Measurements from ENCODE around the gene WWP2.
"Not testable (repeated sequence)": the region's sequence is repeated elsewhere in the genome, so short reads cannot be mapped to it uniquely, and the experiment has no call there.

Gene WWP2

DNA sequence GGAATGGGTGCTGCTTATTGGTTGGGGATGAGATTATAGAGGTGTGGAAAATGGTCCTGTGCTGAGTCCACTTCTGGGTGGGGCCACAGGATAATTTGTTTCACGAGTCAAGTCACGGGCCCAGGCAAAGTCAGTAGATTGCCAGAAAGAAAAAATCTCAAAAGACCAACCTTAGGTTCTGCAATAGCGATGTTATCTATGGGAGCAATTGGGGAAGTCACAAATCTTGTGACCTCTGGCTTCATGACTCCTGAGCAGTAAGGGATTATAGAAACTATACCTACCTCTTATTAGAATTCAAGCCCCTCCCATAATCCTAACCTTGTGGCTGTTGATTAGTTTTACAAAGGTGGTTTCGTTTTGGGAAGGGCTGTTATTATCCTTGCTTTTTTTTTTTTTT lies 31.4 kb downstream of the WWP2 start:
- DNase-seq = no peak

DNA sequence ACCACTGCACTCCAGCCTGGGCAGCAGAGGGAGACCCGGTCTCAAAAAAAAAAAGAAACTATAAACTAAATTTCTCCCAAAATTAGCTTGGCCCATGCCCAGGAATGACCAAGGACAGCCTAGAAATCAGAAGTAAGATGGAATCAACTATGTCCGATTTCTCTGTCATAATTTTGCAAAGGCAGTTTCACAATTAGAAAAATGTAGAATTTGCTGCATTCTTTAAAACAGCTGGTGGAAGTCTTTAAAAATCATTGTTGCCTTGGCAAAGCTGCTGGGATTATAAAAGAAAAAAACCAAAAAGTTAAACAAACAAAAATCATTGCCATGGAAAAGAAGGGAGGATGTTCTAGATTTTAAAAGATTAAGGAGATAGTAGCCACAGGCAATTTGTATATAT lies 32.4 kb downstream of the WWP2 start:
- no peak for DNase-seq

- peak in 28 of 58 donors; percentile 6 to 76 (median 29) for DNase-seq
These were observed 34.4 kb downstream of the WWP2 start for GRCh38 chr16:69796285-69797118.

DNA sequence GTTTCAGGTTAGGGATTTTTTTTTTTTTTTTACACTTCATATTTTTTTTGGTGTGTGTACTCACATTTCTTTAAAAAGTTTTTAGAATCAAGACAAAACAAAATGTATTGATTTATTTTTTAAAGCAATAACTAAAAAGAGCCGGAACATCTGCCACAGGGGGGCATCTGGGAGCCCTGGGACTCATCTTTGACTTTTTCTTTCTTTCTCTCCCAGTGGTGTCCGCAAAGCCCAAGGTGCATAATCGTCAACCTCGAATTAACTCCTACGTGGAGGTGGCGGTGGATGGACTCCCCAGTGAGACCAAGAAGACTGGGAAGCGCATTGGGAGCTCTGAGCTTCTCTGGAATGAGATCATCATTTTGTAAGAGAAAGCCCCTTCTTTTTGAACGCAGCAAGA lies 36.3 kb downstream of the WWP2 start:
- peak in 22 of 58 donors; percentile 3 to 63 (median 18) for DNase-seq

GRCh38 chr16:69799611-69800031 lies 37.5 kb downstream of the WWP2 start:
- DNase-seq = peak in 5 of 58 donors; percentile 12 to 36 (median 16)

- no peak for DNase-seq
These were observed 42.2 kb downstream of the WWP2 start for GRCh38 chr16:69804297-69804696.

GRCh38 chr16:69806776-69807175 lies 44.6 kb downstream of the WWP2 start:
- not testable (repeated sequence) for DNase-seq

DNA sequence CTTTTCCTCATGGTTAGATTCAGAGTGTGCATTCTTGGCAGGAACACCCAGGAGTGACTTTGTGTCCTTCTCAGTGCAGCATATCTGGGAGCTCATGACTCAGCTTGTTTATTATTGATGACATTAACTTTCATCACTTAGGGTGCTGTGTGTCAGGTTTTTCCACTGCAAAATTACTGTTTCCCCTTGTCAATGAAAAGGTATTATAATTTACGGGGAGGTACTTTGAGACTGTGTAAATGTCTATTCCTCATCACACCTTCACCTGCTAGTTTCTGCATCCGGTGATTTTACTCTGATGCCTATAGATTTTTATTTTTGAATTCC lies 50.5 kb downstream of the WWP2 start:
- DNase-seq = no peak

DNA sequence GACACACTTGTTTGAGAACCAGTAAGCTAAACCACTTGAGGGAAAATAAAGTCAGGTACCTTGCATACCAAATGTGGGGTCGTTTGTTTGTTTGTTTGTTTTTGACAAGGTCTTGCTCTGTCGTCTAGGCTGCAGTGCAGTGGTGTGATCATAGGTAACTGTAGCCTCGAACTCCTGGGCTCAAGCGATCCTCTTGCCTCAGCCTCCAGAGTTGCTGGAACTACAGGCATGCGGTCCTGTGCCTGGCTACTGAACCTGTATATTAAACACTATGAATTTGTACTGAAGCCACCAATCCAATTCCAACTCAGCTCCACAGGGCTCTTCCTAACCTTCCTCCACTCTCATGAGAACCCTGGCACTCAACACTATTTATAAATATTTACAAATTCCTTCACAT lies 51.9 kb downstream of the WWP2 start:
- no peak for DNase-seq

- DNase-seq = no peak
These were observed 52.4 kb downstream of the WWP2 start for GRCh38 chr16:69814561-69814960.

DNA sequence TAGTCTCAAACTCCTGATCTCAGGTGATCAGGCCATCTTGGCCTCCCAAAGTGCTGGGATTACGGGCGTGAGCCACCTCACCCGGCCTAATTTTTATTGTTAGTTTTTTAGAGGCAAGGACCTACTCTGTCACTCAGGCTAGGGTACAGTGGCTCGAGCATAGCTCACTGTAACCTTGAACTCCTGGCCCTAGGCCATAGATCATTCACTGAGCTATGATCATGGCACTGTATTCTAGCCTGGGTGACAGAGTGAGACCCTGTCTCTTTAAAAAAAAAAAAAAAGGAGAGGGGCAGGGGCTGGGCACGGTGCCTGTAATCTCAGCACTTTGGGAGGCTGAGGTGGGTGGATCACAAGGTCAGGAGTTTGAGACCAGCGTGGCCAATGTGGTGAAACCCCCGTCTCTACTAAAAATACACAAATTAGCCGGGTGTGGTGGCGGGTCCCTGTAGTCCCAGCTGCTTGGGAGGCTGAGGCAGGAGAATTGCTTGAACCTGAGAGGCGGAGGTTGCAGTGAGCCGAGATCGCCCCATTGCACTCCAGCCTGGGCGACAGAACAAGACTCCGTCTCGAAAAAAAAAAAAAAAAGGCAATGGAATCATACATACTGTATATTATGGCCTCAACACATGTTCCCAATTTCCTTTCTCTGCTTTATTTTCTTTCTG lies 53.2 kb downstream of the WWP2 start:
- DNase-seq = not testable (repeated sequence)

- DNase-seq = no peak
These were observed 54.9 kb downstream of the WWP2 start for GRCh38 chr16:69816996-69817395.

- DNase-seq = peak in 2 of 58 donors; percentile 8
These were observed 56.9 kb downstream of the WWP2 start for GRCh38 chr16:69818891-69819545.

GRCh38 chr16:69820926-69821541 lies 58.9 kb downstream of the WWP2 start:
- peak in 27 of 58 donors; percentile 7 to 61 (median 29) for DNase-seq

DNA sequence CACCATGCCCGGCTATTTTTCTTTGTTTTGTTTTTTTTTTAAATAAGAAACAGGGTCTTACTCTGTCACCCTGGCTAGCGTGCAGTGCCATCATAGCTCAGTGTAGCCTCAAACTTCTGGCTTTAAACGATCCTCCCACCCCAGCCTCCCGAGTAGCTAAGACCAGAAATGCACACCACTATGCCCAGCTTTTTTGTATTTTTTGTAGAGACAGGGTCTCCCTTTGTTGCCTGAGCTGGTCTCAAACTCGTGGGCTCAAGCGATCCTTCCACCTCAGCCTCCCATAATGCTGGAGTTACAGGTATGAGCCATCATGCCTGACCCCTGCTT lies 59.7 kb downstream of the WWP2 start:
- no peak for DNase-seq

- no peak for DNase-seq
These were observed 60.2 kb downstream of the WWP2 start for GRCh38 chr16:69822174-69822935.

- no peak for DNase-seq
These were observed 61.9 kb downstream of the WWP2 start for GRCh38 chr16:69823831-69824563.

GRCh38 chr16:69824564-69825142 lies 62.5 kb downstream of the WWP2 start:
- DNase-seq = not testable (repeated sequence)

- no peak for DNase-seq
These were observed 65.4 kb downstream of the WWP2 start for GRCh38 chr16:69827524-69827923.

- no peak for DNase-seq
These were observed 67.2 kb downstream of the WWP2 start for GRCh38 chr16:69829338-69829737.

Measured in anterior cingulate cortex (tissue), 58 donors.